H1 (cell line): ENCODE data around the gene STK11IP. TPM values are rescaled to one million over a fixed set of nuclear protein-coding genes. Genes with fewer than 3 reads are reported as not detected.

Experiments
- SIRT6 ChIP-seq: IDR thresholded peaks from one replicate; pipeline ENCODE4 v1.7.1; 2012; ENCODE audit warnings: low read length, inconsistent platforms
- TAF7 ChIP-seq: optimal IDR thresholded peaks from 2 replicates; pipeline ENCODE3; 2011; ENCODE audit warnings: low read depth, mild to moderate bottlenecking, inconsistent platforms, low read length, moderate library complexity, borderline replicate concordance
- polyA plus RNA-seq, 7 experiments: library from polyadenylated mRNA; depleted of rRNA in 3 of 7; stranded (reverse) in 5 of 7; unstranded in 2 of 7; fragments of >200 nt in 5 of 7; fragments of 200-250 nt in 2 of 7; gene quantifications; 1 replicate in 5 of 7; 2 replicates in 1 of 7; 4 replicates in 1 of 7; pipeline versions ENCODE4 v1.2.1 to v1.2.3, GENCODE V29; 2011 to 2013; ENCODE audit warnings: missing spikeins in 2 of 7, mixed read lengths in 2 of 7
- total RNA-seq: library from RNA; stranded (reverse); fragmentation: NEBNext Ultra II Directional; extraction: Animal tissue kit (Norgen Biotek cat#: 25700); gene quantifications from 2 replicates; pipeline ENCODE4 v1.2.1, GENCODE V29; 2021
- TF ChIP-seq, protein P1 (sequence below): IDR thresholded peaks from 2 replicates; pipeline ENCODE4 v1.6.1; 2012; ENCODE audit warnings: inconsistent platforms

The STK11IP gene
- total and polyA plus RNA-seq, 2 of the 8 experiments (the other 6 are each of a cell fraction or from before 2014, with no cell fraction given): 18.5 to 29.6 TPM

DNA sequence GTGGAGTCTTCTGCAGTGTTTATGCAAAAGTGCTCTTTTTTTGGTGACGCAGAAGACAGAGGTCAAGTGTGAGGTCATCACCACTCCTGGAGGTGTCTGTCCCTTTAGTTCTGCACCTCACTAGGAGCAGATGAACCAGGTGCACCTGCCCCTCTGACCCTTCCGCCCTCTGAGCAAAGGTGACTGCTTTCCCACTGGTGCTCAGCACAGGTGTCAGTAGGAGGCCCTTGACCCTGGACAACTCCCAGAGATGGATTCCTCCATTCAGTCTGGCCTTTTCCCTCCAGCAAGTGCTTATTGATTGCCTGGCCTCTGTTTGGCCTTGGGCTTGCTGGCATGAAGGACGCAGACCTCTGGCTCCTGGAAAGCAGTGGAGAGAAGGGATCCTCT, 21.1 kb downstream of the STK11IP start (continued):
- no peak for TF ChIP-seq TAF7
- no peak for TF ChIP-seq SIRT6
- TF ChIP-seq, protein P1, sequence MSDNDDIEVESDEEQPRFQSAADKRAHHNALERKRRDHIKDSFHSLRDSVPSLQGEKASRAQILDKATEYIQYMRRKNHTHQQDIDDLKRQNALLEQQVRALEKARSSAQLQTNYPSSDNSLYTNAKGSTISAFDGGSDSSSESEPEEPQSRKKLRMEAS: no peak
